KMS-11 (cell line): ENCODE data around the gene PEX10.

Source experiments
- H2AFZ ChIP-seq: fragments of 200-600 bp; sonication (generic); 2 replicates; pipeline ENCODE4 v1.6.1; 2016; ENCODE audit warnings: antibody characterized with exemption, mixed run types, low read depth
- H3K27ac ChIP-seq: fragments of 200-600 bp; sonication (generic); 2 replicates; pipeline ENCODE4 v1.6.1; 2016; ENCODE audit warnings: mild to moderate bottlenecking, mixed run types
- H3K27me3 ChIP-seq: fragments of 200-600 bp; sonication (generic); 2 replicates; pipeline ENCODE4 v1.6.1; 2017; ENCODE audit warnings: mild to moderate bottlenecking, low read depth, mixed run types, moderate library complexity; ENCODE audit not compliant: insufficient read depth
- H3K36me3 ChIP-seq: fragments of 200-600 bp; sonication (generic); 2 replicates; pipeline ENCODE4 v1.6.1; 2017; ENCODE audit warnings: mild to moderate bottlenecking, mixed run types; ENCODE audit not compliant: insufficient read depth
- H3K4me1 ChIP-seq: fragments of 200-600 bp; sonication (generic); 2 replicates; pipeline ENCODE4 v1.6.1; 2016; ENCODE audit warnings: mild to moderate bottlenecking, low read depth, mixed run types; ENCODE audit not compliant: poor library complexity, severe bottlenecking
- H3K4me2 ChIP-seq: fragments of 200-600 bp; sonication (generic); 2 replicates; pipeline ENCODE4 v1.7.0; 2016; ENCODE audit warnings: mild to moderate bottlenecking, mixed run types
- H3K4me3 ChIP-seq: fragments of 200-600 bp; sonication (generic); IDR thresholded peaks from 2 replicates; pipeline ENCODE4 v1.6.1; 2017; ENCODE audit warnings: low read depth, low read length, mixed read lengths; ENCODE audit not compliant: insufficient read depth
- H3K79me2 ChIP-seq: fragments of 200-600 bp; sonication (generic); 2 replicates; pipeline ENCODE4 v1.6.1; 2016; ENCODE audit warnings: low read depth, mixed run types; ENCODE audit not compliant: insufficient read depth
- H3K9ac ChIP-seq: fragments of 200-600 bp; sonication (generic); 2 replicates; pipeline ENCODE4 v1.6.1; 2016; ENCODE audit warnings: mild to moderate bottlenecking, mixed run types
- H4K20me1 ChIP-seq: fragments of 200-600 bp; sonication (generic); 2 replicates; pipeline ENCODE4 v1.6.1; 2016; ENCODE audit warnings: mild to moderate bottlenecking, mixed run types; ENCODE audit not compliant: insufficient read depth
- CTCF ChIP-seq: fragments of 200-600 bp; sonication (generic); conservative IDR thresholded peaks from 2 replicates; pipeline ENCODE4 v1.6.1; 2017; ENCODE audit warnings: low read depth, mild to moderate bottlenecking, antibody characterized with exemption, low read length, moderate library complexity, mixed read lengths

The PEX10 gene

GRCh38 chr1:2431518-2431917 is 19.2 kb upstream of the PEX10 start:
- H3K4me2 ChIP-seq: no peak overlapping the region
- peaks cover 88% of the 10 kb centered on the region for H3K27me3 ChIP-seq
- H3K79me2 ChIP-seq: no peaks in the 10 kb centered on the region
- no peaks in the 10 kb centered on the region for H4K20me1 ChIP-seq
- H3K4me3 ChIP-seq: no peak overlapping the region
- H3K36me3 ChIP-seq: no peaks in the 10 kb centered on the region
- H3K9ac ChIP-seq: no peak overlapping the region
- no peak for TF ChIP-seq CTCF
- no peak overlapping the region for H3K27ac ChIP-seq
- no peaks in the 10 kb centered on the region for H3K4me1 ChIP-seq
- H2AFZ ChIP-seq: no peak overlapping the region

GRCh38 chr1:2431103-2431502 is 18.7 kb upstream of the PEX10 start:
- Histone ChIP-seq H3K27ac (no peak overlapping the region), H3K79me2 (no peaks in the 10 kb centered on the region), H4K20me1 (no peaks in the 10 kb centered on the region), H3K27me3 (peaks cover 92% of the 10 kb centered on the region), H3K9ac (no peak overlapping the region), H3K36me3 (no peaks in the 10 kb centered on the region), H2AFZ (no peak overlapping the region), H3K4me1 (no peaks in the 10 kb centered on the region), H3K4me2 (no peak overlapping the region), H3K4me3 (no peak overlapping the region)
- TF ChIP-seq CTCF: no peak

GRCh38 chr1:2430592-2430973 is 18.2 kb upstream of the PEX10 start:
- Histone ChIP-seq H3K4me2 (no peak overlapping the region), H4K20me1 (no peaks in the 10 kb centered on the region), H3K4me1 (no peaks in the 10 kb centered on the region), H3K36me3 (no peaks in the 10 kb centered on the region), H3K9ac (no peak overlapping the region), H3K27ac (no peak overlapping the region), H2AFZ (no peak overlapping the region), H3K79me2 (no peaks in the 10 kb centered on the region), H3K27me3 (peaks cover 96% of the 10 kb centered on the region), H3K4me3 (no peak overlapping the region)
- no peak for TF ChIP-seq CTCF

GRCh38 chr1:2429780-2430591 is 17.6 kb upstream of the PEX10 start:
- TF ChIP-seq CTCF: peak; percentile 42
- Histone ChIP-seq H3K27ac (no peak overlapping the region), H3K9ac (no peak overlapping the region), H3K36me3 (no peaks in the 10 kb centered on the region), H3K4me2 (no peak overlapping the region), H3K4me3 (no peak overlapping the region), H3K27me3 (peaks cover 96% of the 10 kb centered on the region), H2AFZ (no peak overlapping the region), H3K79me2 (no peaks in the 10 kb centered on the region), H4K20me1 (no peaks in the 10 kb centered on the region), H3K4me1 (no peaks in the 10 kb centered on the region)
